Stimulated activated CD8-positive, alpha-beta memory T cell treated with anti-CD3 and anti-CD28 coated beads, Interleukin-15, amount 100 ng/mL, for 48 hours (primary cell): ENCODE data around the gene ASB6.

Experiments used
- DNase-seq, 2 donors: peaks; one replicate each; pipeline ENCODE4 v3.0.0-alpha.2; 2020; ENCODE audit warnings: low read depth in 2 of 2

Gene ASB6

GRCh38 chr9:129586245-129586644 is 55.7 kb downstream of the ASB6 start:
- DNase-seq = no peak

GRCh38 chr9:129585352-129585751 is 56.6 kb downstream of the ASB6 start:
- no peak for DNase-seq
